AG08396 (cell line): ENCODE measurements around the gene NLE1.

Source experiments
- DNase-seq: peaks from one replicate; pipeline ENCODE4 v3.0.0; 2012; ENCODE audit warnings: low spot score, mixed read lengths

NLE1 gene

GRCh38 chr17:35086164-35086563 is 55.9 kb downstream of the NLE1 start:
- no peak for DNase-seq

GRCh38 chr17:35084987-35085386 is 57.1 kb downstream of the NLE1 start:
- no peak for DNase-seq

- DNase-seq: no peak
These were observed 59.0 kb downstream of the NLE1 start for GRCh38 chr17:35083071-35083470.

GRCh38 chr17:35082073-35082657 is 59.9 kb downstream of the NLE1 start:
- DNase-seq: peak; percentile 61

- no peak for DNase-seq
These were observed 60.5 kb downstream of the NLE1 start for GRCh38 chr17:35081638-35082037.

DNA sequence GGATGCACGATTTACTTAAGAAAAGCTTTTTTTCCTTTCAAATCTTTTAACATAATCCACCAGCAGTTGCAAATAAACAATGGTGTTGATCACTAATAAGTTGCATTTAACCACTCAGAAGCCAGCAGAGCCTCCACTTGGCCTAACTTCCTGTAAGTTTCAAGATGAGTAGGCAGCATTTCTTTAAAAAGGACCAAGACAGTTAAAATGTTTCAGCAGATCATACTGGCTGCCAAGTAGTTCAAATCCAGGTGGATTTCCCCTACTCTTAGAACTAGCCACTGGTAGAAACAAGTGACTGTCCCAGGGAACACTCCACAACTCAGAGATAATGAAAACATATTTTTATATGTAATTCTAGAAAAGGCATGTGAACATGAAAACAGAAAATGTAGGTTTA is 61.6 kb downstream of the NLE1 start:
- no peak for DNase-seq

DNA sequence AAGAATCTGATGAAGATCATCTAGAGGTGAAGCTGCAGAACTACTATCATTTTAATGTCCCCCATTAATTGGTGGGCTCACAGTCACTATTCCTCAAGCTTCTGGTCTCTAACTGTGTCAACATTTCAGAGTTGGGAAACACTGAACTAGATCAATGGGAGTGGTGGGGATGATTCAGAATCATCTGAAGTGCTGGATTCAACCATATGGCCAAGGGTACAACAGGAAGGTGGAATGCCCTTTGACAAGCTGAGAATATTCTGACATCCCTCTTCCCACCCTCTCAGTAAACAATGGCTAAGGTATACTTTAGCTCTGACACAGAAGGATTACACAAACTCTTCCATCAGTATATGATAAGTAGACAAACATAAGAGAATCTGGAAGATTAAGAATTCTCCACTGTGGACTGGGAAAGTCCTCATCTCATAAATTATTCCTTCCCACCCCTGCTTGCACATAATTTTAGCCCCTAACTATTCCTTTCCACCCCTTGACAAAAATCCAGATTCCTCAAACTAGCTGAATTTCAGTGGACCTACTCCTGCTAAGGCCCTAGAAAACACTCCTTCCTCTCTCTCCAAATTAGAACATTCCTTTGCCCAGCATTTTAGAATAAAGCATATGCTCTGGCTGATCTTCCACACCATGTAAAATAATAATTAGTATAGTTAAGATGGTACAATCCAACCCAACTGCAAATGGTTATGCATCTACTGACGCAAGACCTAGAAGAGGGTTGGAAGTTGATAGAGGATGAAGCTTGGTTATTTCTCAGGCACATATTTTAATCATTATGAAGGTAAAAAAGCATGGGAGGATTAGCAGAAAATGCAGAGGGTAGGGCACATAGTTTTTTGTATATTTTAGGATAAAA is 62.3 kb downstream of the NLE1 start:
- DNase-seq: no peak
